ENCODE data around the gene RBFOX1. TPM values are rescaled to one million over a fixed set of nuclear protein-coding genes. Genes with fewer than 3 reads are reported as not detected.

Gene RBFOX1
- total RNA-seq, 2 donors from 2014 or later = not detected

- no peak overlapping the region for H3K4me3 Mint-ChIP-seq
- no peak overlapping the region for H3K27ac Mint-ChIP-seq
- no peak for ATAC-seq (replicated peaks)
- no peaks in the 10 kb centered on the region for H3K36me3 Mint-ChIP-seq (ENCODE audit: low read depth)
- H3K27me3 Mint-ChIP-seq = no peaks in the 10 kb centered on the region
- H3K9me3 Mint-ChIP-seq = peaks cover 11% of the 10 kb centered on the region
- no peaks in the 10 kb centered on the region for H3K4me1 Mint-ChIP-seq
These were observed 317.8 kb downstream of the RBFOX1 start for GRCh38 chr16:7650431-7650830.

GRCh38 chr16:7651803-7652570 is 319.3 kb downstream of the RBFOX1 start:
- Mint-ChIP-seq H3K36me3 (ENCODE audit: low read depth) (no peaks in the 10 kb centered on the region), H3K27me3 (no peaks in the 10 kb centered on the region), H3K4me3 (no peak overlapping the region), H3K9me3 (peaks cover 8% of the 10 kb centered on the region), H3K27ac (no peak overlapping the region), H3K4me1 (no peaks in the 10 kb centered on the region)
- ATAC-seq (replicated peaks) = no peak

GRCh38 chr16:7653746-7654461 is 321.3 kb downstream of the RBFOX1 start:
- peaks cover 9% of the 10 kb centered on the region for H3K9me3 Mint-ChIP-seq
- H3K36me3 Mint-ChIP-seq (ENCODE audit: low read depth) = no peaks in the 10 kb centered on the region
- no peak for ATAC-seq (replicated peaks)
- no peaks in the 10 kb centered on the region for H3K27me3 Mint-ChIP-seq
- H3K27ac Mint-ChIP-seq = no peak overlapping the region
- H3K4me1 Mint-ChIP-seq = no peaks in the 10 kb centered on the region
- H3K4me3 Mint-ChIP-seq = no peak overlapping the region

GRCh38 chr16:7675628-7676027 is 343.0 kb downstream of the RBFOX1 start:
- no peaks in the 10 kb centered on the region for H3K4me1 Mint-ChIP-seq
- no peak overlapping the region for H3K27ac Mint-ChIP-seq
- H3K4me3 Mint-ChIP-seq = no peak overlapping the region
- peaks cover 4% of the 10 kb centered on the region for H3K9me3 Mint-ChIP-seq
- H3K27me3 Mint-ChIP-seq = no peaks in the 10 kb centered on the region
- H3K36me3 Mint-ChIP-seq (ENCODE audit: low read depth) = no peaks in the 10 kb centered on the region
- no peak for ATAC-seq (replicated peaks)

GRCh38 chr16:7680296-7680695 is 347.7 kb downstream of the RBFOX1 start:
- no peak overlapping the region for H3K4me3 Mint-ChIP-seq
- no peaks in the 10 kb centered on the region for H3K4me1 Mint-ChIP-seq
- no peaks in the 10 kb centered on the region for H3K36me3 Mint-ChIP-seq (ENCODE audit: low read depth)
- H3K27ac Mint-ChIP-seq = no peak overlapping the region
- peaks cover 10% of the 10 kb centered on the region for H3K9me3 Mint-ChIP-seq
- ATAC-seq (replicated peaks) = no peak
- no peaks in the 10 kb centered on the region for H3K27me3 Mint-ChIP-seq

DNA sequence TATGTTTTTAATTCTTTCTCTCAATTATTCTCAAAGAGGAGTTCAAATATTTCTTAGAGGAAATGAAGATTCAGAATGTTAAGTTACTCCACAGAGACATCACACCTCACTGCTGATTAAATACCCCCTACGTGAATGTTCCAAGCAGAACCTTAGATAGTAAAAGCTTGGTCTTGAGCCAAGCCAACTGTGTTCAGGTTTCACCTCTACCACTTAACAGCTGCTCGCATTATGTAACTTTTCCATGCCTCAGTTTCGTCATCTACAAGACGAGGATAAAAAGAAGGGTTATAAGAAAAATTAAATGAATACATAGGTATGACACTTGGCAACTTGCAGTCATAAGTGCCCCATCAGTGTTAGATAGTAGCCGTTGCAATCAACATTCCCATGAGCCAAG is 356.2 kb downstream of the RBFOX1 start:
- Mint-ChIP-seq H3K4me1 (no peaks in the 10 kb centered on the region), H3K27ac (no peak overlapping the region), H3K4me3 (no peak overlapping the region), H3K27me3 (no peaks in the 10 kb centered on the region), H3K36me3 (ENCODE audit: low read depth) (no peaks in the 10 kb centered on the region), H3K9me3 (peaks cover 24% of the 10 kb centered on the region)
- no peak for ATAC-seq (replicated peaks)

GRCh38 chr16:7689234-7689633 is 356.6 kb downstream of the RBFOX1 start:
- H3K4me1 Mint-ChIP-seq = no peaks in the 10 kb centered on the region
- peaks cover 24% of the 10 kb centered on the region for H3K9me3 Mint-ChIP-seq
- no peak overlapping the region for H3K27ac Mint-ChIP-seq
- H3K36me3 Mint-ChIP-seq (ENCODE audit: low read depth) = no peaks in the 10 kb centered on the region
- H3K4me3 Mint-ChIP-seq = no peak overlapping the region
- H3K27me3 Mint-ChIP-seq = no peaks in the 10 kb centered on the region
- no peak for ATAC-seq (replicated peaks)

GRCh38 chr16:7691533-7691932 is 358.9 kb downstream of the RBFOX1 start:
- Mint-ChIP-seq H3K9me3 (peaks cover 17% of the 10 kb centered on the region), H3K36me3 (ENCODE audit: low read depth) (no peaks in the 10 kb centered on the region), H3K4me1 (no peaks in the 10 kb centered on the region), H3K27ac (no peak overlapping the region), H3K27me3 (no peaks in the 10 kb centered on the region), H3K4me3 (no peak overlapping the region)
- ATAC-seq (replicated peaks) = no peak

GRCh38 chr16:7703672-7704071 is 371.0 kb downstream of the RBFOX1 start:
- Mint-ChIP-seq H3K4me1 (no peaks in the 10 kb centered on the region), H3K27ac (no peak overlapping the region), H3K9me3 (peaks cover 20% of the 10 kb centered on the region), H3K27me3 (no peaks in the 10 kb centered on the region), H3K4me3 (no peak overlapping the region), H3K36me3 (ENCODE audit: low read depth) (no peaks in the 10 kb centered on the region)
- no peak for ATAC-seq (replicated peaks)

- ATAC-seq (replicated peaks) = no peak
- Mint-ChIP-seq H3K27ac (no peak overlapping the region), H3K4me3 (no peak overlapping the region), H3K27me3 (no peaks in the 10 kb centered on the region), H3K4me1 (no peaks in the 10 kb centered on the region), H3K9me3 (peaks cover 17% of the 10 kb centered on the region), H3K36me3 (ENCODE audit: low read depth) (no peaks in the 10 kb centered on the region)
These were observed 373.2 kb downstream of the RBFOX1 start for GRCh38 chr16:7705885-7706284.

- no peak for ATAC-seq (replicated peaks)
- Mint-ChIP-seq H3K36me3 (ENCODE audit: low read depth) (no peaks in the 10 kb centered on the region), H3K27ac (no peak overlapping the region), H3K4me1 (no peaks in the 10 kb centered on the region), H3K27me3 (no peaks in the 10 kb centered on the region), H3K9me3 (peaks cover 22% of the 10 kb centered on the region), H3K4me3 (no peak overlapping the region)
These were observed 376.5 kb downstream of the RBFOX1 start for GRCh38 chr16:7709186-7709585.

DNA sequence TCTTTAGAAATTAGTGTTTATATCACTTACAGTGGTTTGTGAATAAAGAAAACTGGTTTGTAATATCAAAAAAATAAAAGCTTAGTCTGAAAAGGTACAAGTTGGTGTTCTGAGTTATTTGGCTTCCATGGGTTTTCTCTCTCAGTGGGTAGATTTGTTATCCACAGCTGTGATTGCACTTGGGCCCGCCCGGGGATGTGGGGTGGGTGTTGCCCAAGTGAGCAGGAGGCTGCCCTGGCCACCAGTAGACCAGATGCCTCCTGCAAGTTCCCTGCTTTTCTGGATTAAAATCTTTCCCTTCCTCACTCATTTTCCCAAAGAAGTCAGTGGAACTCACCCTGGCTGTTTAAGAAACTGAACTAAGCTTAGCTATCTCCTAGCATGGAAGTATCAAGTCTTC is 380.6 kb downstream of the RBFOX1 start:
- ATAC-seq (replicated peaks) = no peak
- Mint-ChIP-seq H3K4me3 (no peak overlapping the region), H3K36me3 (ENCODE audit: low read depth) (no peaks in the 10 kb centered on the region), H3K9me3 (peaks cover 15% of the 10 kb centered on the region), H3K27ac (no peak overlapping the region), H3K4me1 (no peaks in the 10 kb centered on the region), H3K27me3 (no peaks in the 10 kb centered on the region)

GRCh38 chr16:7714775-7715174 is 382.1 kb downstream of the RBFOX1 start:
- peaks cover 11% of the 10 kb centered on the region for H3K9me3 Mint-ChIP-seq
- no peak overlapping the region for H3K27ac Mint-ChIP-seq
- no peaks in the 10 kb centered on the region for H3K4me1 Mint-ChIP-seq
- H3K27me3 Mint-ChIP-seq = no peaks in the 10 kb centered on the region
- no peaks in the 10 kb centered on the region for H3K36me3 Mint-ChIP-seq (ENCODE audit: low read depth)
- no peak for ATAC-seq (replicated peaks)
- no peak overlapping the region for H3K4me3 Mint-ChIP-seq

- peaks cover 14% of the 10 kb centered on the region for H3K9me3 Mint-ChIP-seq
- no peaks in the 10 kb centered on the region for H3K4me1 Mint-ChIP-seq
- H3K4me3 Mint-ChIP-seq = no peak overlapping the region
- no peak for ATAC-seq (replicated peaks)
- H3K27ac Mint-ChIP-seq = no peak overlapping the region
- H3K36me3 Mint-ChIP-seq (ENCODE audit: low read depth) = no peaks in the 10 kb centered on the region
- no peaks in the 10 kb centered on the region for H3K27me3 Mint-ChIP-seq
These were observed 384.3 kb downstream of the RBFOX1 start for GRCh38 chr16:7716660-7717550.
